Retina (tissue), 1 donor: ENCODE results near the gene TTLL13.
"Not testable (repeated sequence)": the region's sequence is repeated elsewhere in the genome, so short reads cannot be mapped to it uniquely, and the experiment has no call there.

Experiments used
- DNase-seq: peaks from one replicate; pipeline ENCODE4 v3.0.0-alpha.2; 2016

The TTLL13 gene

DNA sequence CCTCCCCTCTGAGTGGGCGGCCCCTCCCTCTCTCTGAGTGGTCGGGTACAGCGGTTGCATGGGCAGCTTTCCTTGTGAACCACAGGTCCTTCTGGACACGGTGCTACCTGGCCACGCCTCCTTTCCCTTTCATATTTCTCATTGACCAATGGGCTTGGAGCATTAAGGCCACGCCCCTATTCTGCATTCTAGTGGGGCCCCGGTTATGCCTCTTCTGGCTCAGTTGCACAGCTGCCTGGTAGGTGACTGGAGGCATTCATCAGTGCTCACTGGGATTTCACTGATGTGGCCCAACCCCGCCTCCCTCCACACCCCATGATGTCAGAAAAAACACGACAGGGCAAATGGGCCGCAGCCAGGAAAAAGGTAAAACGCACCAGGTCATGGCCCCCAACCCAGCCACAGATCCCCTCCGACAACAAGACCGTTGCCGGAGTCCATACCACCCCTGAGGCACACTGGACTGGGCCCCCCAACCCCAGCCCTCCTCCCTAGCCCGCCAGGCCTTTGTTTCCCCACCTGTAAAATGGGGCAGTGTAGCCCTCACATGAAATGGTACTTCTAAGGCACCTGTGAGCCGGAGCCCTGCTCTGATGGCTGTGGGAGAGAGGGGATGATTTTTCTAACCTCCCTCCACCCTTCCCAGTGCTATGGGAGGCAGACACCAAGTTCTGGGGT lies 42.5 kb downstream of the TTLL13 start:
- DNase-seq: no peak

- DNase-seq: peak; percentile 44
Measured at GRCh38 chr15:90293040-90293810, 43.9 kb downstream of the TTLL13 start.

DNA sequence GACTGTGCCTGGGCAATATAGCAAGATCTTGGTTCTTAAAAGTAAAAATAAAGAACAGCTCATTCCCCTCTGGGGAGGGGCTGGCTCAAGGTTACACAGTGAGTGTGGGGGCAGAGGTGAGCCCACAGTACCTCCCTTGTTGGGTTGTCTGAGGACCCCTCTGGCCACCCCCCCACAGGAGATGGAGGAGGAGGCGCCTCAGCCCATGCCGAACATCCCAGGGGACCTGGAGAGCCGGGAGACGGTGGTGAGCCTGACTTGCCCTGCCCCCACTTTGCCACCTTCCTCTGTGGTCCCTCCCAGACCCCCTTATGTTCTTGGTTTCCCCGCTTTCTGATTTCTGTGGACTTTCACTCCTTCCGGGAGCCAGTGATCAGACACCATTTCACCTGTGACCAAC lies 44.8 kb downstream of the TTLL13 start:
- DNase-seq: no peak

DNA sequence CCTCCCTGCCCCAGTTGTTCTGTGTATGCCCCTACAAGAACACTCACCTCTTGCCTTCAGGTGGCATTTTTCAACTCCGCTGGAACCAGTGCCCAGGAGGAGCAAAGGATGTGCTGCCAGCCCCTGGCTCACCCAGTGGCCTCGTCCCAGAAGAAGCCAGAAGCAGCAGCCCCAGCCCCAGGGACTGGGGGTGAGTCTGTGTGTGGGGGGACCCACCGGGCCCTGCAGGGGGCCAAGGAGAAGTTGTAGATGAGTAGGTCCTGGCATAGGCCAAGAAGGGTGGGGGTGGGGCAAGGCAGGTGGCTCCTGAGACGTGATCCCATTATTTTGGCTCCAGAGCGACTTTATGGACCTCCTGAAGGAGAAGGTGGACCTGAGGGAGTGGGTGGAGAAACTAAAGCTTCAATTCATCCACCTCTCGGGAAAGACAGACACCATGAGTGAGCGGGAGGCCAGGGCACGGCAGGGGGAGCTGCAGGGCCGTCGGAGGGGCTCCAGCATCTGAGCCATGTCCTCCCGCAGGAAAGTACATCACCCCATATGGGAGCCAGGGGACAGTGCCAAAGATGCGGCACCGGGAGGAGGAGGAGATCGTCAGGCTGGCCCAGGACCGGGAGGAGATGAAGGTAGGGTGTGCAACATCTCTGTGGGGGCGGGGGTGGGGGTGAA lies 45.4 kb downstream of the TTLL13 start:
- DNase-seq: no peak

DNA sequence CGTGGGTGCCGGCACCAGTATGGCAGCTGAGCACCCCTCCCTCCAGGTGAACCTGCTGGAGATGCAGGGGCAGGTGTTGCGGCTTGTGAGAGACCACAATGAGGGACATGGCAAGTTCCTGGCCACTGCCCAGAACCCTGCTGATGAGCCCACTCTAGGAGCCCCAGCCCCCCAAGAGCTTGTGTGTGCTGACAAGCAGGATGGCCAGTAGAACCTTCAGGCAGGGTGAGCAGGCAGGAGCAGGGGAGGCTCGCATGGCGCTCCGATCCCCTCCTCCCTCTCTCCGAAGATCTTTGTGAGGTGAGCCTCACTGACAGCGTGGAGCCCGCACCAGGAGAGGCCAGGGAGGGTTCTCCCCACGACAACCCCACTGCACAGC lies 45.9 kb downstream of the TTLL13 start:
- no peak for DNase-seq

DNA sequence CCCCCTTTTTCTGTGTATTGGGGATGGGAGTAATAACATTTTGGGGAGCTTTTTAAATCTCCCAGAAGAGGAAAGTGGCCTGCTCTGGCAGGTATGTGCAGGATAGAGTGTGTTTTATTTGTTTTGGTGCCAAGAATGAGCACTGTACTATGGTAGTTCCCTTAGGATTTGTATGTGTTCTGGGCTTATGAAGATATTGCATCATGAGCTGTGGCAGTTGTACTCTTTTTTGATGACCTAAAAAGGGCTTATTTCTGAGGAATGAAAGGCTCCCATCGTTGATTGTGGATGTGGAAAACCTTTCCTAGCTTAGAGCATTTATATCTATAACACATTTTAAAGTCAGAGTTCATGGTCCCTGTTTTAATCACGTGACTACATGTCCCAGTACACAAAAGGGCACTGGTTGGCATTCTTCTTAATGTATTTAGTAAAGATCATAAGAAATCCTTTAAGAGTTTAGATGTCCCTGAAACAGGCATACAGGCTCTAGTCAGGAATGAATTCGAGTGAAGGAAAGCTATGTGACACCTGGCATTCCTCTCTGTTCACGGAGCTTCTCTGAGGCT lies 47.0 kb downstream of the TTLL13 start:
- DNase-seq: not testable (repeated sequence)

- DNase-seq: no peak
Measured at GRCh38 chr15:90297021-90297420, 47.7 kb downstream of the TTLL13 start.

DNA sequence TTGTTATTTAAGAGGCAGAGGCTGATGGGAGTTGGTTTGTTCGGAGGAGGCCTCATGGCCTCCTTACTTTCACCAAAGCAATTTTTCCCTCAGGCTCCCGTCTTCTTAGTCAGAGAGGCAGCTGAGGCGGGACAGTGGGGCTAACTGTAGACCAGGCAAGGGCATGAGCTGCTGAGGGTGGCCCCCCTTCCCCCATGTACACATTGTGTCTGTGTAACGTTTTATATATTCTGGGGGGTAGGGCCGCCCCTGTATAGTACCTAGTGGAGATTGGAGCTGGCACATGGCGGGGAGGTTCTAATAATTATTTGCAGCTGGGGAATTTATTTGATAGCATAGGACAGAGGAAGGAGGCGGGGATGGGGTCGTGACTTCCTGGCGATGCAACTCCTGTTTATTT lies 51.2 kb downstream of the TTLL13 start:
- DNase-seq: no peak

- peak; percentile 65 for DNase-seq
Measured at GRCh38 chr15:90300988-90301706, 51.8 kb downstream of the TTLL13 start.

- DNase-seq: no peak
Measured at GRCh38 chr15:90301707-90302300, 52.4 kb downstream of the TTLL13 start.

- DNase-seq: not testable (repeated sequence)
Measured at GRCh38 chr15:90305355-90305754, 56.0 kb downstream of the TTLL13 start.

DNA sequence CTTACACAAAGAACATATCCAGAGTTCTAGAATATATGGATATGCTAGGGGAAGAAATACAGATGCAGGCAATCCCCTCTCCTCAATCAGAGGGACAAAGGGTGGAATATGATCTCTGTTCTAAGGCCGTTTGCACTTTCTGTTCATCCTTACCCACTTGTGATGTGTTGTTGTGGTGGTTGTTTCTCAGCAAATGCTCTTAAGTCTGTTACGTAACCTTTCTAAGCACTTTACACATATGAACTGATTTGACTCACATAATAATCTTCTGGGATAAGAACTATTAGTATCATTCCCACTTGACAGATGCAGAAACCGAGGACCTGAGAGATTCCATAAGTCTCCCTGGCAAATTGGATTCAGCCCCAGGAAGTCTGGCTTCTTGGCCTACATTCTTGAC lies 56.6 kb downstream of the TTLL13 start:
- DNase-seq: no peak

- DNase-seq: no peak
Measured at GRCh38 chr15:90306560-90306959, 57.2 kb downstream of the TTLL13 start.

DNA sequence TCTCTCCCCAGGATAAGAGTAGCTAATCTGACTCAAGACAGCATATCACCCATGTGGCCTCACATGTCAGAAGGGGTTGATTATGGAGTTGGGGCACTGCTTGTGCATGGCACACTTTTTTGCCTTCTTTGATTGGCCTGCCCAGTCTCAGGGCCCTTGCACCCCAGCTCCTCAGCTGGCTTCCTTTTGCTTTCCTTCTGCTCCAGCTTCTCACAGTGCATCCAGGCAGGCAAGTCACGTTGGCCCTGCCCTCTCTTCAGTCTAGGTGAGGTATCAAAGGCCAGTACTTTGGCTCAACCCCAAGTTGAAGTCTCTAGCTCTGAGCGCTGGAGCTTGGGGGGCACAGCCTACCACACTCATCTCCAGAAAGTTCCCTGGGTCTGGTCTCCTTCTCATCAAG lies 58.3 kb downstream of the TTLL13 start:
- no peak for DNase-seq

GRCh38 chr15:90309020-90309419 lies 59.7 kb downstream of the TTLL13 start:
- no peak for DNase-seq
